IPS DF 6.9 (cell line): ENCODE data around the gene FRRS1.

Source experiments
- DNase-seq: peaks from one replicate; pipeline ENCODE4 v3.0.0-alpha.2; 2013; ENCODE audit warnings: low read depth, low spot score
- H3K27ac ChIP-seq: one replicate; pipeline ENCODE4 v1.5.1; 2013; ENCODE audit warnings: low read length, control low read depth
- H3K27me3 ChIP-seq: 2 replicates; pipeline ENCODE4 v1.6.1; 2013; ENCODE audit warnings: mild to moderate bottlenecking, low read length; ENCODE audit not compliant: control insufficient read depth, insufficient read depth
- H3K36me3 ChIP-seq: 2 replicates; pipeline ENCODE4 v1.6.1; 2013; ENCODE audit warnings: low read length; ENCODE audit not compliant: control insufficient read depth, insufficient read depth
- H3K4me1 ChIP-seq: 2 replicates; pipeline ENCODE4 v1.6.1; 2013; ENCODE audit warnings: low read length; ENCODE audit not compliant: control insufficient read depth, insufficient read depth
- H3K4me3 ChIP-seq: 2 replicates; pipeline ENCODE4 v1.5.1; 2013; ENCODE audit warnings: mild to moderate bottlenecking, low read length
- H3K9me3 ChIP-seq: 2 replicates; pipeline ENCODE4 v1.6.1; 2013; ENCODE audit warnings: low read length, inconsistent platforms; ENCODE audit not compliant: control insufficient read depth, insufficient read depth
- WGBS: extraction: QIAGEN DNeasy Blood & Tissue Kit; methylation state at CpG from one replicate; pipeline ENCODE4 v1.1.7; 2013; ENCODE audit warnings: mixed read lengths, missing lambda C conversion rate; ENCODE audit not compliant: insufficient read length, insufficient coverage; 5-methylcytosine and 5-hydroxymethylcytosine counted together

FRRS1 gene

DNA sequence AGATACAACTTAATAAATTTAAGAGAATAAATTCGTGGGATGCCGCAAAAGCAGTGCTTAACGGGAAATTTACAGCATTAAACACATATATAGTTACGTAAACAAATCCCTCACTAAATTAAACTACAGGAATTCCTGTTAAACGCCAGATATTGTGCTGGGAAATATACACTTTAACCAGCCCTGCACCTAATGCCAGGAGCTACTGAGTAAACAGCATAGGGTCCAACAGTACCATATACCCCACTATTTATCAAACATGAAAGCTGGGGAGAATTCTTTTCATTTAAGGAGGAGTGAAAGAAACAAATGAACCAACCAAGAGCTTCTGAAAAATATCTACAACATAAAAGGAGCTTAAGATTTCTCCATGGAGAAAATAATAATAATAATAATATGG lies 11.7 kb downstream of the FRRS1 start:
- no peak for DNase-seq

DNA sequence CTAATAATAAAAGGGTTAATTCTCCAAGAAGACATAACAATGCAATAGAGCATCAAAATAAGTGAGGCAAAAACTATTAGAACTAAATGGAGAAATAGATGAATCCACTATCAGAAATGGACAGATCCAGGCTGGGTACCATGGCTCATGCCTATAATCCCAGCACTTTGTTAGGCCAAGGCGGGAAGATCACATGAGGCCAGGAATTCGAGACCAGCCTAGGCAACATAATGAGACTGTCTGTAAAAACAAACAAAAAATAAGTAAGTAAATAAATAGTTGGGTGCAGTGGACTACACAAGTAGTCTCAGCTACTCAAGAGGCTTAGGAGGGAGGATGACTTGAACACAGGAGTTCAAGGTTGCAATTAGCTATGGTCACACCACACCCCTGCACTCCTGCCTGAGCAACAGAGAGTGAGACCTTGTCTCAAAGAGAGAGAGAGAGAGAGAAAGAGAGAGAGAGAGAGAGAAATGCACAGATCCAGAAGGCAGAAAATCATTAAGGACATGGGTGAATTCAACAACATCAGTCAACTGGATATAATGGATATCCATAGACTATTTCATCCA lies 12.3 kb downstream of the FRRS1 start:
- WGBS: no CpG with 5 or more reads among the region's 2 CpGs

More for the DNA sequence above, 11.7 kb downstream of the FRRS1 start:
- Histone ChIP-seq H3K27me3 (no peaks in the 10 kb centered on the region), H3K4me1 (no peaks in the 10 kb centered on the region; the same call in 1 of the 2 replicates), H3K4me3 (no peak overlapping the region), H3K27ac (no peak overlapping the region), H3K36me3 (no peaks in the 10 kb centered on the region), H3K9me3 (no peaks in the 10 kb centered on the region)
- no CpG with 5 or more reads among the region's 5 CpGs for WGBS

DNA sequence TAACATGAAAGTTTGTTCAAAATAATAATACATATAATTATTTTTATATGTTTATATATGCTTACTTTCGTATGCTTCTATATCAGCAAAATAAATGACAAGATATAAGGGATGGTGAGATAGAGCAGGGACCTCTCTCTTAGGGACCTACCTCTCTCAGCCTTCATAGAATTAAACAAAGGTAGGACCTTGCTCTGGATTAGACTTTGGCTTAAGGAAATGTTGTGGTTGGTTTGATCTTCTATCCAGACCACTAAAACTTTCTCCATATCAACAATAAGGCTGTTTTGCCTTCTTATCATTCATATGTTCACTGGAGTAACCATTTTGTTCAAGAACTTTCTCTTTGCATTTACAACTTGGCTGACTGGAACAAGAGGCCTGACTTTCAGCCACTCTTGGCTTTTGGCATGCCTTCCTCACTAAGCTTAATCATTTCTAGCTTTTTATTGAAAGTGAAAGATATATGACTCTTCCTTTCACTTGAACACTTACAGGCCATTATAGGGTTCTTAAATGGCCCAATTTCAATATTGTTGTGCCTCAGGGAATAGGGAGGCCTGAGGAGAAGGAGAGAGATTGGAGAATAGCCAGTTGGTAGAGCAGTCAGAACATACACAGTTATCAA lies 14.4 kb downstream of the FRRS1 start:
- WGBS: no CpG with 5 or more reads among the region's 1 CpG
- H3K27me3 ChIP-seq: no peaks in the 10 kb centered on the region
- no peak overlapping the region for H3K27ac ChIP-seq
- H3K4me3 ChIP-seq: no peak overlapping the region
- no peak for DNase-seq
- no peaks in the 10 kb centered on the region for H3K9me3 ChIP-seq
- no peaks in the 10 kb centered on the region for H3K4me1 ChIP-seq
- H3K36me3 ChIP-seq: no peaks in the 10 kb centered on the region

More for the DNA sequence above, 12.3 kb downstream of the FRRS1 start:
- no peaks in the 10 kb centered on the region for H3K9me3 ChIP-seq
- H3K27me3 ChIP-seq: no peaks in the 10 kb centered on the region
- DNase-seq: no peak
- no peak overlapping the region for H3K27ac ChIP-seq
- no peaks in the 10 kb centered on the region for H3K36me3 ChIP-seq
- H3K4me3 ChIP-seq: no peak overlapping the region
- H3K4me1 ChIP-seq: no peaks in the 10 kb centered on the region; the same call in 1 of the 2 replicates

DNA sequence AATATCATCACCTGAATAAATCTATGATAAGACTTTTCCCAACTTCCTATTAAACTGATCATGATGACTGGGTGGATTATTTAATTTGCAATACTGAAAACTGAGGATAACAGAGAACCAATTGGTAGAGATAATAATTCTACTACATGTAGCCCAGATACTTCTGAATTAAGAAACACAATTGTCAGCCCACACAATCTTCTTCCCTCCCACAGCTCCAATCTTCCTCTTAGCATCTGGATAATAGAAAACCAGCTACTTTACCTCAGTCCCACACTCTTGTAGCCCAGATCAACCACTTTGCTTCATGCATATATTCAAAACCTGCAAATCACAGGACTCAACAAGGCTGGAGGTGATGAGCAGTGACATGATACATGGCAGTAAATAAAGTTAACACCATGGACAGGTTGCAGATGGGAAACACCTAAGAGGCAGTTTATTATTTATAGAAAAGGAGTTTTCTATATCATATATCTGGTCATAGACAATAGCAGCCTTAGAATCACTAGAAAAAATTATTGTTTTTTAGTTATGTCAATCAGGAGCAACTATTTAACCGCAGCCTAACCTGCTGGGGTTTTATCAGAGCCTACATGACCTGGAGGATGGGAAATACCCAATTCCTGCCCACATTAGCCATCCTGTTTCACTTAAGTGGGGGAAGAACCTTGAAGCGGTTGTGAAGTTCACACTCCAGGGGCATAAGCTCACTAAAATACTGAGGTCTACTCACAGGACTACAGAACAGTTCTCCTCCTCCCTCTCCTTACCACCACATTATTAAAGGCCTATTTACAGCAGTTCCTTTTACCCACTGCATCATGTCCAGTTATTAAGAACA lies 16.7 kb downstream of the FRRS1 start:
- Histone ChIP-seq H3K27ac (no peak overlapping the region), H3K36me3 (no peaks in the 10 kb centered on the region), H3K27me3 (no peaks in the 10 kb centered on the region), H3K4me1 (no peaks in the 10 kb centered on the region), H3K9me3 (no peaks in the 10 kb centered on the region), H3K4me3 (no peak overlapping the region)
- no peak for DNase-seq
- no CpG with 5 or more reads among the region's 2 CpGs for WGBS

DNA sequence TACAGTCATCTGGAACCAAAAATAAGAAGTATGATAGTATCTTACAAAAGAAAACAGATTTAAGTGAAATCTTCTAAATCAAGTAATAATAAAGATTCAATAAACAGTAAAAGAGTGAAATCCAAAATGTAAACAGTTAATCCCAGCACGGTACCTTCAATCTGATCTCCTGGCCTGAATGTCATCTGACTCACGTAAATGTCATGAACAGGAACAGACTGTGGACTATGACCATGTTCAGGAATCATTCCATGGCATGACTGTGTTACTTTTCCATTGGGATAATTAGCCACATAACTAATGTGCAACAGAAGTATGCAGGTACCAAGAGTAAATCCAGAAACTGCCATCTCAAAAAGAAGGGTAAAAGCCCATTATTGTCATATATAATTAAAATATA lies 18.0 kb downstream of the FRRS1 start:
- no CpG with 5 or more reads among the region's 2 CpGs for WGBS
- no peaks in the 10 kb centered on the region for H3K27me3 ChIP-seq
- no peak overlapping the region for H3K4me3 ChIP-seq
- no peak for DNase-seq
- H3K27ac ChIP-seq: no peak overlapping the region
- H3K36me3 ChIP-seq: no peaks in the 10 kb centered on the region
- H3K9me3 ChIP-seq: no peaks in the 10 kb centered on the region
- H3K4me1 ChIP-seq: no peaks in the 10 kb centered on the region

DNA sequence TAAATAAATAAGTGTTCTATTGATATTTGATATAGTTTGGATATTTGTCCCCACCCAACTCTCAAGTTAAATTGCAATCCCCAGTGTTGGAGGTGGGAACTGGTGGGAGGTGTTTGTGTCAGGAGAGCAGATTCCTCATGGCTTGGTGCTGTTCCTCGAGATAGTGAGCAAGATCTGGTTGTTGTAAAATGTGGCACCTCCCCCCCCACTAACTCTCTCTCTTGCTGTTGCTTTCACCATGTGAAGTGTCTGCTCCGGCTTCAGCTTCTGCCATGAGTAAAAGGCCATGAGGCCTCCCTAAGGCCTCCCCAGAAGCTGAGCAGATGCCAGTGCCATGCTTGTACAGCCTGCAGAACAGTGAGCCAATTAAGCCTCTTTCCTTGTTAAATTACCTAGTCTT lies 20.8 kb downstream of the FRRS1 start:
- no peak for DNase-seq
- no peaks in the 10 kb centered on the region for H3K36me3 ChIP-seq
- WGBS: no CpG with 5 or more reads among the region's 2 CpGs
- no peaks in the 10 kb centered on the region for H3K9me3 ChIP-seq
- H3K4me3 ChIP-seq: no peak overlapping the region
- H3K27me3 ChIP-seq: no peaks in the 10 kb centered on the region
- no peaks in the 10 kb centered on the region for H3K4me1 ChIP-seq
- H3K27ac ChIP-seq: no peak overlapping the region

DNA sequence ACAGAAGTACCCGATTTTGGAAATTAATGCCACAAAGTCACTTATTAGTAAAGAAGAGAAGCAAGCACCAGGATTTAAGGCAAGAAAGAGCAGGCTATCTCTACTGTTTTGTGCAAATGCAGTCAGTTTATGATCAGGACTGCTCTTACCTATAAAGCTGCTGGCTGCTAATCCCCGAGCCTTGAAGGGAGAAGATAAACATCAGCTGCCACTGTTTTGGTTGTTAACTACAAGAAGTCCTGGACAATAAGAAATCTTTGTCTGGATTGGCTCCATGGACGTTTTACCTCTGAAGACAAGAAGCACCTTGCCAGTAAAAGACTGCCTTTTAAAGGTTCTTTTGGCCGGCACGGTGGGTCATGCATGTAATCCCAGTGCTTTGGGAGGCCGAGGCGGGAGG lies 21.4 kb downstream of the FRRS1 start:
- no peaks in the 10 kb centered on the region for H3K36me3 ChIP-seq
- no peaks in the 10 kb centered on the region for H3K4me1 ChIP-seq
- DNase-seq: no peak
- no peak overlapping the region for H3K27ac ChIP-seq
- H3K9me3 ChIP-seq: no peaks in the 10 kb centered on the region
- H3K4me3 ChIP-seq: no peak overlapping the region
- WGBS: no CpG with 5 or more reads among the region's 7 CpGs
- no peaks in the 10 kb centered on the region for H3K27me3 ChIP-seq

- Histone ChIP-seq H3K4me1 (no peaks in the 10 kb centered on the region), H3K4me3 (no peak overlapping the region), H3K27ac (no peak overlapping the region), H3K9me3 (no peaks in the 10 kb centered on the region), H3K36me3 (no peaks in the 10 kb centered on the region), H3K27me3 (no peaks in the 10 kb centered on the region)
- no peak for DNase-seq
- WGBS: no CpG with 5 or more reads among the region's 1 CpG
Measured at GRCh38 chr1:99740141-99740540, 26.3 kb downstream of the FRRS1 start.

DNA sequence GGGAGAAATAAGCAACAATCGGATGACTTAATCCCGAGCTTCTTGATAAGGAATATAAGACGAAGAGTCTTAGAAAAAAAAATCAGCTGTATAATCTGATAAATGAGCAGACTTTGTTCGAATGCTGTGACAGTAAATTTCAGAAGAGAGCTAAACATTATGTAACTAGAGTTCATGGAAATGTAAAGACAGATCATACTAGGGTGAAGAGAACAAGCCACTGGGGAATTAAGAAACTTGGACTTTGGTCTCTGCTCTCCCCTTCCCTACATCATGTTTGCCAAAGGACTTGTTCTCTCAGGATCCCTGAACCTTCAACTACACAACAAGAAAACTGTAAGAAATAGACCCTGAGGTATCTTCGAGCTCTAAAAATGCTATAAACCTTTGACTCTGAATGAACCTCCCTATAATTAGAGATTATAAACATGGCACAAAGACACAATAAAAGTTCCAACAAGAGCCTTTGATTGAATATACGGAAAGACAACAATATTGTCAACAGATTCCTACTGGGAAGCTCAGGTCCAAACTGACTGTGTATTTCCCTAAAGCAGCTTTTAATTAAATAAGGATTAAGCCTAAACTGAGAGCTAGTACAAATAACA lies 27.5 kb downstream of the FRRS1 start:
- H3K27ac ChIP-seq: no peak overlapping the region
- no peaks in the 10 kb centered on the region for H3K9me3 ChIP-seq
- H3K27me3 ChIP-seq: no peaks in the 10 kb centered on the region
- WGBS: no CpG with 5 or more reads among the region's 6 CpGs
- no peak overlapping the region for H3K4me3 ChIP-seq
- H3K36me3 ChIP-seq: no peaks in the 10 kb centered on the region
- DNase-seq: no peak
- H3K4me1 ChIP-seq: no peaks in the 10 kb centered on the region

DNA sequence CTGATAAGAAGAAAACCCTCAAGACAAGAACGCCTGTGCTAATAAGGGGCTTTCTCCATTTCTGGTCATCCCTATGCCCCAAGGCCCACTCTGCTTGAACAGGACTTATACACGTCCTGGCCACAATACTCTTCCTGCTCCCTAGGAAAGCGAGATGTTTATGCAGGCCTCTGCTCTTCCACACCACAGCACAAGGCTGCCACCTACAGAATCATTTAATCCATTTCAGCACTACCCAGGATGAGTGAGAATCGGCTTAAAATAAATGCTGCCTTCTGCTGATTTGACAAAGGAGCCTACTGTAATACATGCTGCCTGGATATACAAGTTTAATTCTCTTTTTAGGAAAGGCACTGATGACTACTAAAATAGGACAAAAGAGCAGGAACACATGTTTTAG lies 29.4 kb downstream of the FRRS1 start:
- H3K9me3 ChIP-seq: no peaks in the 10 kb centered on the region
- H3K4me1 ChIP-seq: no peaks in the 10 kb centered on the region
- no CpG with 5 or more reads among the region's 4 CpGs for WGBS
- H3K36me3 ChIP-seq: no peaks in the 10 kb centered on the region
- DNase-seq: peak; percentile 29
- H3K4me3 ChIP-seq: no peak overlapping the region
- no peak overlapping the region for H3K27ac ChIP-seq
- H3K27me3 ChIP-seq: no peaks in the 10 kb centered on the region
